Activated CD4-positive, alpha-beta T cell treated with anti-CD3 and anti-CD28 coated beads for 36 hours (primary cell): ENCODE results near the gene ACTA1. TPM values are rescaled to one million over a fixed set of nuclear protein-coding genes. Genes with fewer than 3 reads are reported as not detected.
A peak's percentile ranks its signal among the peaks of the same experiment; 100 is the strongest.

Experiments used
- ATAC-seq: fragments of 200-7000 bp; cut with Tn5 transposase; one replicate; pipeline ENCODE4 v1.10.0; 2021; ENCODE audit warnings: mild to moderate bottlenecking, moderate library complexity
- CTCF ChIA-PET: fragments of 350-600 bp; sonication (Branson Sonifier 250); formaldehyde crosslinking; loops from one replicate; lab custom pipeline; 2021; ENCODE audit warnings: antibody characterized with exemption; lab: Charles Lee
- POLR2A ChIA-PET: fragments of 350-600 bp; sonication (Branson Sonifier 250); formaldehyde crosslinking; loops from one replicate; lab custom pipeline; 2021; ENCODE audit warnings: antibody characterized with exemption, inconsistent platforms; lab: Charles Lee
- DNase-seq: peaks from one replicate; pipeline ENCODE4 v3.0.0-alpha.2; 2020
- H3K27ac Mint-ChIP-seq: one replicate; pipeline ENCODE4 v1.8.0; 2021; ENCODE audit warnings: mixed read lengths
- H3K27me3 Mint-ChIP-seq: one replicate; pipeline ENCODE4 v1.8.0; 2021; ENCODE audit warnings: mixed read lengths
- H3K36me3 Mint-ChIP-seq: one replicate; pipeline ENCODE4 v1.8.0; 2021; ENCODE audit warnings: low read depth, mixed read lengths
- H3K4me1 Mint-ChIP-seq: one replicate; pipeline ENCODE4 v1.8.0; 2021; ENCODE audit warnings: mixed read lengths
- H3K4me3 Mint-ChIP-seq: one replicate; pipeline ENCODE4 v1.8.0; 2021; ENCODE audit warnings: mild to moderate bottlenecking, moderate library complexity, mixed read lengths
- H3K9me3 Mint-ChIP-seq: one replicate; pipeline ENCODE4 v1.8.0; 2021; ENCODE audit warnings: low read depth, mixed read lengths
- intact Hi-C, 2 experiments: fragments of 100-400 bp; cut with DNase I in 1 of 2; cut with micrococcal nuclease in 1 of 2; formaldehyde crosslinking; loops; one replicate each; pipeline versions ENCODE4 v1.14.2 to v1.15.1; 2022 to 2024; cut with DNase I, micrococcal nuclease
- total RNA-seq, 2 experiments: library from RNA; stranded (reverse); gene quantifications; one replicate each; pipeline ENCODE4 v1.2.3, GENCODE V29; 2021

ACTA1 gene
- total RNA-seq, 2 experiments from 2014 or later = not detected

- peaks cover 49% of the 10 kb centered on the region for H3K36me3 Mint-ChIP-seq
- H3K27ac Mint-ChIP-seq = peak overlapping the region; percentile 52
- peaks cover 23% of the 10 kb centered on the region for H3K4me1 Mint-ChIP-seq
- no peak overlapping the region for H3K4me3 Mint-ChIP-seq
- H3K9me3 Mint-ChIP-seq = no peaks in the 10 kb centered on the region
- H3K27me3 Mint-ChIP-seq = peaks cover 11% of the 10 kb centered on the region
- POLR2A ChIA-PET = interaction anchor here (0.6 to 1.3 kb wide), 4 partner anchors 67 to 221 kb away, joined by 3 to 4 read pairs (median 4); partner anchors contain the start of gene NUP133
- CTCF ChIA-PET = interaction anchor here (0.6 to 3.9 kb wide), 10 partner anchors 10 to 776 kb away, joined by 3 to 26 read pairs (median 4); partner anchors contain the start of gene ABCB10
- DNase-seq = peak; percentile 20
- intact Hi-C loops = loop anchor here (1.0 to 5.0 kb wide), 12 partner anchors 98 to 666 kb away; partner anchors contain the start of genes ABCB10 (in 1 of the 2), CCSAP (in 1 of the 2), RAB4A (in 1 of the 2) and TAF5L (in 1 of the 2)
- peak; percentile 94 for ATAC-seq
Measured at GRCh38 chr1:229440851-229441537, 7.1 kb upstream of the ACTA1 start.

- Mint-ChIP-seq H3K27me3 (peaks cover 33% of the 10 kb centered on the region), H3K4me3 (no peak overlapping the region), H3K36me3 (peaks cover 30% of the 10 kb centered on the region), H3K27ac (no peak overlapping the region), H3K9me3 (no peaks in the 10 kb centered on the region), H3K4me1 (peaks cover 28% of the 10 kb centered on the region)
- ChIA-PET POLR2A (no interaction called here), CTCF (interaction anchor here (0.6 to 0.9 kb wide), 2 partner anchors 77 to 223 kb away, joined by 3 read pairs; no protein-coding TSS in a partner anchor)
- intact Hi-C loops = loop anchor here in 1 of 2 experiments (10.0 kb wide), 1 partner anchor 987 kb away; the partner anchor contains the start of gene PGBD5
- ATAC-seq (no peak), DNase-seq (no peak)
Measured at GRCh38 chr1:229438021-229438420, 4.1 kb upstream of the ACTA1 start.

GRCh38 chr1:229437443-229437842 lies 3.5 kb upstream of the ACTA1 start:
- no peak overlapping the region for H3K27ac Mint-ChIP-seq
- H3K4me3 Mint-ChIP-seq = no peak overlapping the region
- ATAC-seq (no peak), DNase-seq (no peak)
- peaks cover 30% of the 10 kb centered on the region for H3K4me1 Mint-ChIP-seq
- POLR2A ChIA-PET = no interaction called here
- CTCF ChIA-PET = interaction anchor here (0.8 kb wide), 1 partner anchor 17 kb away, joined by 3 read pairs; no protein-coding TSS in a partner anchor
- no peaks in the 10 kb centered on the region for H3K9me3 Mint-ChIP-seq
- intact Hi-C loops = loop anchor here in 1 of 2 experiments (10.0 kb wide), 1 partner anchor 987 kb away; the partner anchor contains the start of gene PGBD5
- H3K27me3 Mint-ChIP-seq = peaks cover 38% of the 10 kb centered on the region
- H3K36me3 Mint-ChIP-seq = peaks cover 27% of the 10 kb centered on the region

- ChIA-PET POLR2A (no interaction called here), CTCF (no interaction called here)
- intact Hi-C loops = loop anchor here in 1 of 2 experiments (10.0 kb wide), 1 partner anchor 989 kb away; the partner anchor contains the start of gene PGBD5
- peaks cover 27% of the 10 kb centered on the region for H3K4me1 Mint-ChIP-seq
- no peak overlapping the region for H3K4me3 Mint-ChIP-seq
- DNase-seq = no peak
- no peak overlapping the region for H3K27ac Mint-ChIP-seq
- H3K9me3 Mint-ChIP-seq = no peaks in the 10 kb centered on the region
- H3K27me3 Mint-ChIP-seq = peaks cover 50% of the 10 kb centered on the region
- peaks cover 24% of the 10 kb centered on the region for H3K36me3 Mint-ChIP-seq
- no peak for ATAC-seq
Measured at GRCh38 chr1:229436201-229436600, 2.3 kb upstream of the ACTA1 start.

- no peak for ATAC-seq
- intact Hi-C loops = loop anchor here in 1 of 2 experiments (10.0 kb wide), 1 partner anchor 990 kb away; the partner anchor contains the start of gene PGBD5
- Mint-ChIP-seq H3K27ac (no peak overlapping the region), H3K4me3 (no peak overlapping the region), H3K36me3 (peaks cover 14% of the 10 kb centered on the region), H3K27me3 (peaks cover 65% of the 10 kb centered on the region), H3K4me1 (peaks cover 23% of the 10 kb centered on the region), H3K9me3 (no peaks in the 10 kb centered on the region)
- CTCF ChIA-PET = no interaction called here
- peak; percentile 5 for DNase-seq
- POLR2A ChIA-PET = no interaction called here
Measured at GRCh38 chr1:229434641-229435051, 752 bp upstream of the ACTA1 start.

GRCh38 chr1:229433364-229434004 lies 410 bp downstream of the ACTA1 start:
- H3K4me1 Mint-ChIP-seq = peaks cover 21% of the 10 kb centered on the region
- ChIA-PET POLR2A (no interaction called here), CTCF (no interaction called here)
- intact Hi-C loops = loop anchor here in 1 of 2 experiments (10.0 kb wide), 1 partner anchor 991 kb away; the partner anchor contains the start of gene PGBD5
- ATAC-seq (no peak), DNase-seq (no peak)
- H3K27me3 Mint-ChIP-seq = peaks cover 68% of the 10 kb centered on the region
- H3K9me3 Mint-ChIP-seq = no peaks in the 10 kb centered on the region
- H3K36me3 Mint-ChIP-seq = peaks cover 6% of the 10 kb centered on the region
- H3K27ac Mint-ChIP-seq = no peak overlapping the region
- no peak overlapping the region for H3K4me3 Mint-ChIP-seq

GRCh38 chr1:229432905-229433304 lies 989 bp downstream of the ACTA1 start:
- DNase-seq (no peak), ATAC-seq (no peak)
- ChIA-PET POLR2A (interaction anchor here (0.5 kb wide), 1 partner anchor 520 kb away, joined by 6 read pairs; no protein-coding TSS in a partner anchor), CTCF (no interaction called here)
- Mint-ChIP-seq H3K4me3 (no peak overlapping the region), H3K27me3 (peaks cover 74% of the 10 kb centered on the region), H3K27ac (no peak overlapping the region), H3K9me3 (no peaks in the 10 kb centered on the region), H3K4me1 (peaks cover 19% of the 10 kb centered on the region), H3K36me3 (peaks cover 2% of the 10 kb centered on the region)
- intact Hi-C loops = loop anchor here in 1 of 2 experiments (10.0 kb wide), 1 partner anchor 992 kb away; the partner anchor contains the start of gene PGBD5

GRCh38 chr1:229432116-229432461 lies 1.8 kb downstream of the ACTA1 start:
- CTCF ChIA-PET = interaction anchor here (0.5 kb wide), 1 partner anchor 664 kb away, joined by 3 read pairs; no protein-coding TSS in a partner anchor
- DNase-seq (no peak), ATAC-seq (no peak)
- POLR2A ChIA-PET = no interaction called here
- Mint-ChIP-seq H3K27ac (no peak overlapping the region), H3K36me3 (no peaks in the 10 kb centered on the region), H3K4me3 (no peak overlapping the region), H3K4me1 (peaks cover 19% of the 10 kb centered on the region), H3K9me3 (no peaks in the 10 kb centered on the region), H3K27me3 (peaks cover 73% of the 10 kb centered on the region)
- intact Hi-C loops = loop anchor here in 1 of 2 experiments (10.0 kb wide), 1 partner anchor 993 kb away; the partner anchor contains the start of gene PGBD5

- Mint-ChIP-seq H3K4me1 (peaks cover 19% of the 10 kb centered on the region), H3K27me3 (peaks cover 75% of the 10 kb centered on the region), H3K27ac (no peak overlapping the region), H3K4me3 (peak overlapping the region; percentile 53), H3K9me3 (no peaks in the 10 kb centered on the region), H3K36me3 (no peaks in the 10 kb centered on the region)
- ChIA-PET POLR2A (no interaction called here), CTCF (interaction anchor here (0.5 kb wide), 1 partner anchor 664 kb away, joined by 3 read pairs; no protein-coding TSS in a partner anchor)
- intact Hi-C loops = loop anchor here in 1 of 2 experiments (10.0 kb wide), 1 partner anchor 993 kb away; the partner anchor contains the start of gene PGBD5
- ATAC-seq = peak; percentile 24
- peak; percentile 24 for DNase-seq
Measured at GRCh38 chr1:229431284-229432115, 2.4 kb downstream of the ACTA1 start.

- Mint-ChIP-seq H3K27ac (no peak overlapping the region), H3K9me3 (no peaks in the 10 kb centered on the region), H3K36me3 (no peaks in the 10 kb centered on the region), H3K4me3 (peak overlapping the region; percentile 53), H3K4me1 (peaks cover 19% of the 10 kb centered on the region), H3K27me3 (peaks cover 70% of the 10 kb centered on the region)
- intact Hi-C loops = loop anchor here in 1 of 2 experiments (10.0 kb wide), 1 partner anchor 994 kb away; the partner anchor contains the start of gene PGBD5
- ChIA-PET POLR2A (no interaction called here), CTCF (interaction anchor here (0.6 to 1.0 kb wide), 2 partner anchors 90 to 176 kb away, joined by 4 to 5 read pairs; no protein-coding TSS in a partner anchor)
- DNase-seq (peak; percentile 73), ATAC-seq (peak; percentile 62)
Measured at GRCh38 chr1:229430761-229431283, 3.1 kb downstream of the ACTA1 start.
